Activated CD4-positive, alpha-beta T cell treated with anti-CD3 and anti-CD28 coated beads for 48 hours (primary cell): ENCODE results near the gene SNHG17.
A peak's percentile ranks its signal among the peaks of the same experiment; 100 is the strongest.
"Not testable (repeated sequence)": the region's sequence is repeated elsewhere in the genome, so short reads cannot be mapped to it uniquely, and the experiment has no call there.

Source experiments
- DNase-seq: peaks from one replicate; pipeline ENCODE4 v3.0.0-alpha.2; 2020

Gene SNHG17

GRCh38 chr20:38447251-38447661 is 12.1 kb upstream of the SNHG17 start:
- no peak for DNase-seq

GRCh38 chr20:38446441-38447209 is 11.5 kb upstream of the SNHG17 start:
- DNase-seq, result peak; percentile 97

DNA sequence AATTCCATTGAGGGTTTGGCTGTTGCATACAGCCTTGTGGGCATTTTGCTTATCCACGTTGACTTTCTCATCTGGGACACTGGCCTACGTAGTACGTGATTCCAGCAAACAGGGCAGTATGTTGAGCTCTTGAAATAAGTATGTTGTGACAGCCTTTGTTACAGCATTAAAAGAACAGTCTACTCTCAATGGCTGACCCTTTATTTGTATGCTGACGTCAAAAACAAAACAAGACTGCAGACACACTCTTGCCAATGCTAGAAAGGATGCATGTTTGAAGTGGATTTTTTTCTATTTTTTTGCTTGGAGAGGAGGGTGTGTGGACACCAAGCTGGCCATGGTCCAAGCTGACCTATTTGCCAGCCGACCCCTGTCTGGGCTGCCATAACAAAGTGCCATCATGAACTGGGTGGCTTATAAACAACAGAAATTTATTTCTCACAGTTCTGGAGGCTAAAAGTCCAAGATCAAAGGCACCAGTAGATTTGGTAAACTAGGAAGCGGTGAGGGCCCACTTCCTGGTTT is 10.8 kb upstream of the SNHG17 start:
- DNase-seq, result no peak

DNA sequence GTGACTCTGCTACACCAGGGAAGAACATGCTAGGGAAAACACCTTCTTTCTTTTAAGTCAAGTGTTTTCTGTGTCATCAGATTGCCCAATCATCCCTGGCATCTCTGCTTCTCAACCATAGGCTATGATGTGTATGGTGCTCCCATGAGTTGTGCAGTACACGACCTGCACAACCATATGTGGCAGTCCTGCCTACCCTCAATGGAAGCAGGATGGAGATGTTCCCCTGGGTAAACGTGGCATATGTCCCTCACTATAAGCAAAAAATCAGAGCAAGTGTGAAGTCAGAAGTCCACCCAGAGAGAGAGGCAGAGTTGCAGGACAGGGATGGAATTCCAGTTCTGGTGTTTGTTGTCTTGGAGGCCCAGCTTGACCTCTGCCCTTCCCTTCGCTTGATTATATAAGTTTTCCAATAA is 10.3 kb upstream of the SNHG17 start:
- DNase-seq, result no peak

GRCh38 chr20:38441916-38442315 is 6.8 kb upstream of the SNHG17 start:
- no peak for DNase-seq

- not testable (repeated sequence) for DNase-seq
Measured at GRCh38 chr20:38441110-38441509, 6.0 kb upstream of the SNHG17 start.

- no peak for DNase-seq
Measured at GRCh38 chr20:38437796-38438195, 2.7 kb upstream of the SNHG17 start.

- DNase-seq, result no peak
Measured at GRCh38 chr20:38435555-38435939, 419 bp upstream of the SNHG17 start.

- DNase-seq, result peak; percentile 38
Measured at GRCh38 chr20:38434301-38434741, 807 bp downstream of the SNHG17 start.

- no peak for DNase-seq
Measured at GRCh38 chr20:38433304-38433972, 1.7 kb downstream of the SNHG17 start.

DNA sequence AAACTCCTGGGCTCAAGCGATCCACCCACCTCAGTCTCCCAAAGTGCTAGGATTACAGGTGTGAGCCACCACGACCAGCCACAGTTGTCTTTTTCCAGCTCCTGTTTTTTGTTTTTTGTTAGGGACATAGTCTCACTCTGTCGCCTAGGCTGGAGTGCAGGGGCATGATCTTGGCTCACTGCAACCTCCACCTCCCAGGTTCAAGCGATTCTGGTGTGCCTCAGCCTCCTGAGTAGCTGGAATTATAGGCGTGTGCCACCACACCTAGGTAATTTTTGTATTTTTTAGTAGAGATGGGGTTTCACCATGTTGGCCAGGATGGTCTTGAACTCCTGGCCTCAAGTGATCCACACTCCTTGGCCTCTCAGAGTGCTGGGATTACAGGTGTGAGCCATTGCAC is 2.3 kb downstream of the SNHG17 start:
- DNase-seq, result not testable (repeated sequence)

GRCh38 chr20:38432292-38432691 is 2.8 kb downstream of the SNHG17 start:
- no peak for DNase-seq

DNA sequence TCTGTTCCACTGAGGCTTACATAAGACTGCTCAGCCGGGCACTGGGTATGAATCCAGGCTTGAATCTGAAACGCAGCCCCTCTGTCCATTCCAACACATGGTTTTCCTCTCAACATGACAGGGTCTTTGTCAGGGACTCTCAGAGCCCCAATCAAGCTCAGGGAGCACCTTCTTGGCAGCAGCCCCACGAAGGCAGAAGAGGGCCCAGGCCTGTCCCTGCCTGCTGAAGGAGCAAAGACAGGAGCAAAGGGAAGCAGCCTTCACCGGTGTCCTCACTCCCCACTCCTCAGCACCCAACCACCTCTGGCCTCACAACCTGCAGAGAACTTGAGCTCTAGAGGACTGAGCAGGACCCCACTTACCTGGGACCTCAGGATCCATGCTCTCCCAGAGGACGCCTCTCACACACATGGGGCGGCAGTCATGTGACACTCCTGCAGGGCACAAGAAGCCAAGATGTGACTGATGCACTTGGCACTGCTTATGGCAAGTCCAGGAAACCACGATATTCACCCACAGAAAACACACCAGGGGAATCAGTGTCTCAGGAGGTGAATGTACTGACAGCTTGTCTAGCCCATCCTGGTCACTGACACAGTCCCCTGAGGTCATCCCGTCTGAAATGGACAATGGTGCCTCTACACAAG is 4.3 kb downstream of the SNHG17 start:
- no peak for DNase-seq

DNA sequence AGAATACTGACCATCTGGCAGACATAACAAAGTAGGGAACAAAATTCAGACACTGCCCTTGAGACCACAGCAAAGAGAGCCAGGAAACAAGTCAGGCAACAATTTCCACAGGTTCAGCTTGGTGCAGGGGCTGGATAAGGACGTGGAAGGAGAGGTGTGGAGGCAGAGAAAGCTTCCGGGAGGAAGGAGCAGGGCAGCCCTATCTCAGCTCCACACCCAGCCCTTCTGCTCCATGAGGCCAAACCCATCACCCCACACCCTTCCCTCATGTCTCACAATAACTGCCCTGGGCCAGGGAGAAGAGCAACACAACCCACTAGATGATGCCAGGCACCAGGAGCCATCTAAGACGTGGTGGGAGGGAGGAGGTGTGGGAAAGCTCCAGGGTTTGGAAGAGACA is 5.8 kb downstream of the SNHG17 start:
- no peak for DNase-seq

- DNase-seq, result no peak
Measured at GRCh38 chr20:38428800-38429199, 6.3 kb downstream of the SNHG17 start.

DNA sequence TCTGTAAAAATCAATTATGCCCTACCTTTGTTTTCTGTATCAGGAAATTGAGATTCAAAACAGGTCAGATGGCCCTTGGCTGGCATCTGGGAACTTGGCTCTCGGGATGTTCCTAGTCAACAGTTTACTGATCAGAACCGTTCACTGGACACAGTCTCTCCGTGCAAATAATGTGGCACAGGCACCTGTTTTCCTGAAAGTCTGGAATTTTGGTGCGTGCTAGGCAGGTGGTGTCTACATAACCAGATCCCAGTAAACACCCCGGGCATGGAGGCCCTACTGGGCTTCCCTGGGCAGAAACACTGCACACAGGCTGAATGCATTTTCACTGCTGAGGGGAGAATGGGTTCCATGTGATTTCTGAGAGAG is 7.5 kb downstream of the SNHG17 start:
- DNase-seq, result no peak

GRCh38 chr20:38426006-38426897 is 8.9 kb downstream of the SNHG17 start:
- peak; percentile 58 for DNase-seq

DNA sequence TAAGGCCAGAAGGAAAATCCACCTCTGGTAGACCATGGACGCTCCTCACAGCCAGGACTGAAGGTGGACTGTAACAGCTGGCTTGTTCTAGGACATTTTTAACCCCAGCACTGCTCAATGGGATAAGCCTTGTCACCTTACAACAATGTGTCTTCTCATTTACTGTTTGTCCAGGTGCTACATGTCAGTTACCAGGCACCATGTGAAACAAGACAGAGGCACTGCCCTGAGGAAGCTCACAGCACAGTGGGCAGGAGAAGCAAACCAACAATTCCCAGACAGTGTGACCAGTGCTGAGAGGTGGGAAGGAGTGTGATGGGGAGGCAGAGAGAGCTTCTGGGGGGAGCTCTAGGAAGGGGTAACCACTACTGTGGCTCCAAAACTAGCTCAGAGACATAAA is 10.7 kb downstream of the SNHG17 start:
- DNase-seq, result no peak

- DNase-seq, result no peak
Measured at GRCh38 chr20:38423541-38423940, 11.6 kb downstream of the SNHG17 start.

DNA sequence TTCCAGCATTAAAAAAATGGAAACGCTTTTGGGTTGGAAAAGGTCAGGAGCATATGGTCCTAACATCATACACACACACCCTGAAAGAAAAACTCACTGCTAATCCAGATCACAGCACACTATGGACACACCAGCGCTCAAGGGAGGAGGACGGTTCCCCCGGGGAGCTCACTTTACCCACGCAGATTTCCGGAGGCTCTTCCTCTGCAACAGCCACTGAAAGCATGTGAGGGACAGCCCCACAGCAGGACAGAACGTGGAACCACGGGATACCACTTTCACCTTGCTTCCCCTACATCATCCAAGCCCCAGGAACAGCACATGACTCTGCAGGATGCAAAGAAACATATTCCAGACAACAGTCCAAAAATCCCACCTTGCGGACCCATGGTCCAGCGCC is 13.2 kb downstream of the SNHG17 start:
- DNase-seq, result no peak

- DNase-seq, result no peak
Measured at GRCh38 chr20:38420388-38421085, 14.6 kb downstream of the SNHG17 start.
